Activated CD8-positive, alpha-beta memory T cell treated with anti-CD3 and anti-CD28 coated beads, Interleukin-2, amount 50 U/mL, for 4 hours (primary cell): ENCODE results near the gene ZNF79.
"Not testable (repeated sequence)": the region's sequence is repeated elsewhere in the genome, so short reads cannot be mapped to it uniquely, and the experiment has no call there.

Experiments
- DNase-seq: peaks from one replicate; pipeline ENCODE4 v3.0.0-alpha.2; 2020

ZNF79 gene

GRCh38 chr9:127458921-127459320 is 34.7 kb downstream of the ZNF79 start:
- DNase-seq = no peak

- DNase-seq = no peak
Measured at GRCh38 chr9:127463382-127463781, 39.2 kb downstream of the ZNF79 start.

- no peak for DNase-seq
Measured at GRCh38 chr9:127463911-127464310, 39.7 kb downstream of the ZNF79 start.

GRCh38 chr9:127466407-127466917 is 42.3 kb downstream of the ZNF79 start:
- DNase-seq = not testable (repeated sequence)

- DNase-seq = no peak
Measured at GRCh38 chr9:127467621-127468020, 43.4 kb downstream of the ZNF79 start.

- no peak for DNase-seq
Measured at GRCh38 chr9:127470662-127471061, 46.5 kb downstream of the ZNF79 start.

GRCh38 chr9:127473501-127473900 is 49.3 kb downstream of the ZNF79 start:
- DNase-seq = no peak

- no peak for DNase-seq
Measured at GRCh38 chr9:127473932-127474331, 49.8 kb downstream of the ZNF79 start.

GRCh38 chr9:127474592-127474991 is 50.4 kb downstream of the ZNF79 start:
- DNase-seq = no peak

- no peak for DNase-seq
Measured at GRCh38 chr9:127479507-127480081, 55.4 kb downstream of the ZNF79 start.

GRCh38 chr9:127482662-127483061 is 58.5 kb downstream of the ZNF79 start:
- DNase-seq = no peak

- no peak for DNase-seq
Measured at GRCh38 chr9:127485995-127486394, 61.8 kb downstream of the ZNF79 start.

- DNase-seq = no peak
Measured at GRCh38 chr9:127488946-127489345, 64.8 kb downstream of the ZNF79 start.

GRCh38 chr9:127489471-127490115 is 65.4 kb downstream of the ZNF79 start:
- no peak for DNase-seq

- no peak for DNase-seq
Measured at GRCh38 chr9:127490535-127491230, 66.5 kb downstream of the ZNF79 start.

GRCh38 chr9:127491516-127491915 is 67.3 kb downstream of the ZNF79 start:
- DNase-seq = no peak

- no peak for DNase-seq
Measured at GRCh38 chr9:127492616-127493015, 68.4 kb downstream of the ZNF79 start.

GRCh38 chr9:127493592-127494303 is 69.6 kb downstream of the ZNF79 start:
- no peak for DNase-seq

- DNase-seq = no peak
Measured at GRCh38 chr9:127494304-127494702, 70.1 kb downstream of the ZNF79 start.
